NCI-H1092 (cell line): ENCODE results near the gene BAIAP2L2.
"Not testable (repeated sequence)": the region's sequence is repeated elsewhere in the genome, so short reads cannot be mapped to it uniquely, and the experiment has no call there.

Source experiments
- DNase-seq: peaks from one replicate; lab custom pipeline; 2025; lab: John Stamatoyannopoulos, UW

Gene BAIAP2L2

DNA sequence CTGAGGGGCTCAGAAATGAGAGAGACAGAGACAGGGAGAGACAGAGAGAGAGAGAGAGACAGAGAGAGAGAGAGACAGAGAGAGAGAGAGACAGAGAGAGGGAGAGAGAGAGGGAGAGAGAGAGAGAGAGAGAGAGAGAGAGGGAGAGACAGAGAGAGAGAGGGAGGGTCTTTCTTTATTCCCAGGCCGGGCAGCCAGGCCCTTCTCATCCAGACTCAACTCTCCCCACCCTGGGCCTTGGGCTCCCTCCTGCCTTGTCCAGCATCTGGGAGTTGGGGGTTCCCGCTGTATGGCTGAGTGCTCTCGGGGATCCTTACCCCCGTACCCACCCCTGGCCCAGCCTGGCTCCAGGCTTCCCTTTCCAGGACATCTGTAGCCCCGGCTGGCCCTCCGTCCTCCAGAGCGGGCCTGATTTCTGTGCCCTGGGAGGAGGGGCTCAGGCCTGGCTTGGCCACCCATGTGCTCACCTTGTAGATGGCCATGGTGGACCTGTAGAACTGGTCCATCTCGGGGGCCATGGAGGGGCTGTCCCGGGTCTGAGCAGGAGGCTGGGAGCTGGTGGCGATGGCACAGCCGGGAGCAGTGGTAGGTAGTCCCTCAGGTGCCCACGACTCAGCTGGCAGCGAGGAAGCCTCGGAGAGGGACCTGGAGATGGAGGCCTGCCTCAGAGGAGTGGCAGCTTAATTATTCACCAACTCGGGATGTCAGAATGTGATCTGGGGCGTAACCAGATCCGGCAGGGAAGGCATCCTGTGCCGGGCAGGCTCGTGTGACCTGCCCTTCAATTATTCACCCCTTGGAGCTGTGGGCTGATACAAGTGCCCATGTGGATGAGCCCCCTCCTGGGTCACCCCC is at the start of gene BAIAP2L2:
Gene BAIAP2L2, minus strand, starts transcription at position 677 of the 855 bp plus-strand sequence. Its CDS starts 159 bp downstream, at position 518.
- no peak for DNase-seq

DNA sequence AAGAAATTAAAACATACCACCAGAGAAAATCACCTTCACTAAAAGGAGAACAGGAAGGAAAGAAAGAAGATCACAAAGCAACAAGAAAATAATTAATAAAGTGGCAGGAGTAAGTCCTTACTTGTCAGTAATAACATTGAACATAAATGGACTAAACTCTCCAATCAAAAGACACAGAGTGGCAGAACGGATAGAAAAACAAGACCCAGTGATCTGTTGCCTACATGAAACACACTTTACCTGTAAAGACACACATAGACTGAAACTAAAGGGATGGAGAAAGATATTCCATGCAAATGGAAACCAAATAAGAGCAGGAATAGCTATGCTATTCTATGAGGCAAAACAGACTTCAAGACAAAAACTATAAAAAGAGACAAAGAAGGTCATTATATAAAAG is 45.2 kb upstream of the BAIAP2L2 start:
- no peak for DNase-seq

GRCh38 chr22:38154563-38154915 is 44.1 kb upstream of the BAIAP2L2 start:
- DNase-seq: not testable (repeated sequence)

- no peak for DNase-seq
Measured at GRCh38 chr22:38153821-38154562, 43.5 kb upstream of the BAIAP2L2 start.

GRCh38 chr22:38151126-38151500 is 40.6 kb upstream of the BAIAP2L2 start:
- no peak for DNase-seq

DNA sequence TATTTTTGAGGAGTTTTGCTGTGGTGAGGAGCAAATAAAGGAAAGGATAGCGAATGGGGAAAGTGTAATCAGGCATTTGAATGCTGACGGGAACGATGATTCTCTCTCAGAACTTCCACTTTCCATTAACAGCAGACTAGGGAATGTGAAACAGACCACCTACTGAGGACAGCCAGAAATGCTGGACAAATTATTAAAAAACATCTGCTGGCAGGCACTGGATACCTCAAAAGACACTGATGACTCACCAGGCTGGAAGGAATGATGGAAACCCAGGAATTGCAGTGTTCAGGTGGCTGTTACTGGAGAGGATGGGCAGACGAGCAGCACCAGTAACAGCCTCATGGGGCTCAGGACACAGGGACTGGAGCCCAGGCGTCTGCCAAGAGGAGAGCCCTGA is 37.8 kb upstream of the BAIAP2L2 start:
- no peak for DNase-seq

GRCh38 chr22:38146166-38146565 is 35.7 kb upstream of the BAIAP2L2 start:
- DNase-seq: not testable (repeated sequence)

DNA sequence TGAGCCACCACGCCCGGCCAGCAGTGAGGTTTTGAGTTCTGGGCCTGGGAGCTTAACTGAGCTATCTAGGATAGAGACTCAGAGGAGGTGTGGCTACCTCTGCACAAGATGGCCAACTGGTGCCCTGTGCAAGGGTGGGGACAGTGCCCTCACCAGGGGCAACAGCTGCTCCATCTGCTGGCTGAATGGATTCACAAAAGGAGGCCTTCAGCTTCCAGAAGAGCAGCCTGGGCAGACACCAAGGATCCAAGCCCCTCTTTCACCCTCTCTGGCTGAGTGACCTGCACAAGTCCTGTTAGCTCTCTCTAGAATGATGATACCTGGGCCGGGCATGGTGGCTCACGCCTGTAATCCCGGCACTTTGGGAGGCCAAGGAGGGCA is 33.5 kb upstream of the BAIAP2L2 start:
- DNase-seq: no peak

- DNase-seq: no peak
Measured at GRCh38 chr22:38142606-38143005, 32.1 kb upstream of the BAIAP2L2 start.

GRCh38 chr22:38141217-38141973 is 30.9 kb upstream of the BAIAP2L2 start:
- no peak for DNase-seq

- DNase-seq: no peak
Measured at GRCh38 chr22:38139901-38140300, 29.4 kb upstream of the BAIAP2L2 start.

DNA sequence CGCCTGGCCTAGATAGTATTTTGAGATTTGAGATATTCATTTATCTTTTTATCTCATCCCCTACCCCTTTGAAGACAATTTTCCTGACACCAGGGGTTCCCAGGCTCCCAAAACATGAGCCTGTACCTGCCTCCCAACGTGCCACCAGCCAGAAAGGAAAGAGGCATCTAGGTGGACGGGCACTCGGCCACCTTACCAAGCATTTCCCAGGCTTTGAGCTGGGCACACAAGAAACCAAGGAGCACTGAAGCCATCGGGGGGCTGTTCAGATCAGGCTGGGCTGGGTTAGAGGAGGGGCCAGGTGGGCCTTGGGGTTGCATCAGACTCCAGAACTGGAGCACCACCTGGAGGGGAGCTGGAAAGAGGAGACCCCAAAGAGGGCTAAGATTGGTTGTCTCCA is 28.5 kb upstream of the BAIAP2L2 start:
- DNase-seq: no peak

DNA sequence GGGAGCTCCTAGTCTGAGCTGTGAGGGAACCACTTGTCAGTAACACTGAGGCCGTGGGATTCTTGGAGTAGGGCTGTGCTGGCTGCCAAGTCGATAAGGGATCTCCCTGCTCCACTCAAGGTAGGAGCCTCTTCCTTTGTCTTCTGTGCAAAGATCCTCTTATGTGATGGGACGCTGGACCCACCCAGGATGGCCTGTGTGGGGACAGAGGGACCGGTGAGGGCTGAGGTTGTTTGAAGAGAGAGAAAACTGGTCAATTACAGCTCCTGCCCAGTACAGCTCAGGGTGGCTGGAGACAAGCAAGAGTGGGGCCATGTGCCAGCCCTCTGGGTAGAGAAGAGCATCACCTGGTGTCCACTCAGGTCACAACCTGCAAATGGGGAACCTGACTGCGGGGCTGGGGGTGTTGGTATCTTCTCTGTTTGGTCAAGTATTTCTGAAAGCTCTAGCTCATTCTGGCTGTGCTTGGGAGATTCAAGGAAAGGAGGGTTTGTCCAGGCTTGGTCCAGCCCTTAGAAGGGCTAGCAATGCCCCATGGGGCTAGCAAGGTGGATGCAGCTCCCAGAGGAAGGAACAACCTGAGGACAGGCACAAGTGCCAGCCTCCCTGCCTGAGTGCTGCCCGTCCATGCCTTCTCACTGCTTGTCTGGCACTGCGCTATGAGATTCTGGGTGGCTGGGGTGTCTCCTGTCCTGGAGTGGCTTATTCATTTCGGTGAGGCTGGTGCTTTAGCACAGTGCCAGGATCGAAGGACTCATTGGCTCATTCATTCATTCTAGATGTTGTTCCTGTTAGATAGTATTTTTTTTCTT is 27.6 kb upstream of the BAIAP2L2 start:
- DNase-seq: no peak

DNA sequence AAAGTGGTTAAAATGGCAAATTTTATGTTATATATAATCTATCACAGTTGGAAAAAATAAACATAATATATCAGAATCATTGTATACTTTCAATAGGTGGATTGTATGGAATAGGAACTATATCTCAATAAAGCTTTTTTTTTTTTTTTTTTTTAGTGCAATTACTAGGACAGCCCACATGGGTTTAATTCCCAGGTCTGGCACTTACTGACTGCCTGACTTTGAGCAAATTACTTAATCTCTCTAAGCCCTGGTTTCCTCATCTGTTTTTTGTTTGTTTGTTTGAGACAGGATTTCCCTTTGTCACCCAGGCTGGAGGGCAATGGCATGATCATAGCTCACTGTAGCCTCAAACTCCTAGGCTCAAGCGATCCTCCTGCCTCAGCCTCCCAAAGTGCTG is 26.1 kb upstream of the BAIAP2L2 start:
- no peak for DNase-seq

DNA sequence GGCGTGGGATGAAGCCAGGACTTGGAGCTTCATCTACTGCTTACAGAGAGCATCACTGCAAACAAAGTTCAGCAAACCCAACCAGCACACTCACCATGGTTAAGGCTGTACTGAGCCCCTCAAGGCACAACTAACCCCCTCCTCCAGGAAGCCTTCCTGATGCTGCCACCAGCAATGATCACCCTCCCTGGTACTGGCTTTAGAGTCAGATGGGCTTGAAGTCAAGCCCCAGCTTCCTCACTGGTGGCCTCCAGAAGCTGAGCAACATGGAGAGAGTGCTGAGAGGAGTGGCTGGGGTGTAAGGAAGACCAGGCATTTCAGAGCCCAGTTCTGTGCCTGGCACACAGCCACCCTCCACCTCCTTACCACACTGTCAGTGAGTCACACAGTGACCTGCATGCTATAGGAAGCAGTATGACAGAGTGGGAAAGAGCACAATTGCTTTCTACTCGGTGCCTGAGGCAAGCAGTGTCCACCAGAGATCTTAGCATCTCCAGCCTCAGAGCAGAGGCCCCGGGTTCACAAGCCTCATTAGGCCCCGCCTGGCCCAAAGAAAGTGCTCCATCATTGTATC is 24.7 kb upstream of the BAIAP2L2 start:
- DNase-seq: no peak

DNA sequence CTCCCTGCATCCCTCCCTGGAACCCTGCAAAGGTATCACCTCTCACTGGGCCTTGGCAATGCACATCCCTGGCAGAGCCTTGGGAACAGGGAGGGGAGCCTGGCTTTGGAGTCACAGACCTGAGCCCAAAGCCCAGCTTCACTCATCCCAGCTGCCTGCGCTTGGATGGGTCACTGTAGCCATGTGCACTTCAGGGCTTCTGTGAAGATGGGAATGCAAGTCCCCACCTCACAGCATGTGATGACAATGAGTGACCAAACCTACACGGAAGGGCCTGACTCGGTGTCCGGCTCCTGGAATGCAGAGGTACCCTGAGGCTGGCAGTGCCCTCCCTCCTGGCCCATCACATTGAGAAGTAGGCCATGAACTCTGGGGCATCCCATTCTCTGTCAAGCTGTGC is 22.8 kb upstream of the BAIAP2L2 start:
- DNase-seq: no peak

DNA sequence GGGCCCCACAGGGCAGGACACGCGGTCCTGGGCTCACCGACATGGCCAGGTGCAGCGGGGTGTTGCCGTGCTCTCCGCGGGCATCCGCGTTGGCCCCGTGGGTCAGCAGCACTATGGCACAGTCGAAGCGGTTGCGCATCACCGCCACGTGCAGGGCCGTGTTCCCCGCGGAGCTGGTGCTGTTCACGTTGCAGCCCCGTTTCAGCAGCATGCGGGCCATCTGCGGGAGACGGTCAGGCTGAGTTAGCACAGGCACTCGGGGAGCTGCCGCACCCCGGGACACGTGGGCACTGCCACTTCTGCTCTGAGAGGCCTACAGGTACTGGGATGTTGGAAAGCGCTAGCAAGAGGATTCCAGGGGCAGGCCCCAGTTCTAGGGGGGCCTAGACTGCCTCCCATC is 22.3 kb upstream of the BAIAP2L2 start:
- DNase-seq: no peak

- DNase-seq: no peak
Measured at GRCh38 chr22:38132136-38132535, 21.7 kb upstream of the BAIAP2L2 start.

- DNase-seq: no peak
Measured at GRCh38 chr22:38131399-38131798, 20.9 kb upstream of the BAIAP2L2 start.

- DNase-seq: no peak
Measured at GRCh38 chr22:38129856-38130255, 19.4 kb upstream of the BAIAP2L2 start.

- no peak for DNase-seq
Measured at GRCh38 chr22:38129021-38129420, 18.5 kb upstream of the BAIAP2L2 start.

DNA sequence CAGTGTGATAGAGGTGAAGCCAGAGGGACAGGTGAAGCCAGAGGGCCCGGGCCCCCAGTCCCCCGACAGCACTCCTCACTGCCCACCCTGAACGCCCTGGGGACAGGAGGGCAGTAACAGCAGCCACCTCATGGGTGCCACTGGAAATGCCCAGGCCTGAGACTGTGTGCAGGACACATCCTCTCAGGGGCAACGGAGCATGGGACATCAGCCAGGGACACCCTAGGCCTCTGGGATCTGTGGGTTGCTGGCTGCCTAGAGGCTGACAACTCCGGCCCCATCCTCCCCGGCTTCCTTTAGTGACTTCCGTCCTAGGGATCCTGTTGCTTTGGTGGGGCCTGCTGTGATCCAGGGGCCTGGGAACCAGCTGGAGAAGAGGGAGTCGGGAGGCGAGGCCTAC is 17.4 kb upstream of the BAIAP2L2 start:
- no peak for DNase-seq
